Activated CD4-positive, alpha-beta T cell treated with anti-CD3 and anti-CD28 coated beads, Interleukin-2, amount 50 U/mL, for 4 hours (primary cell): ENCODE results near the gene KDM7A.
A peak's percentile ranks its signal among the peaks of the same experiment; 100 is the strongest.

Experiments
- DNase-seq, 2 experiments: peaks; one replicate each; pipeline ENCODE4 v3.0.0-alpha.2; 2020

Gene KDM7A

DNA sequence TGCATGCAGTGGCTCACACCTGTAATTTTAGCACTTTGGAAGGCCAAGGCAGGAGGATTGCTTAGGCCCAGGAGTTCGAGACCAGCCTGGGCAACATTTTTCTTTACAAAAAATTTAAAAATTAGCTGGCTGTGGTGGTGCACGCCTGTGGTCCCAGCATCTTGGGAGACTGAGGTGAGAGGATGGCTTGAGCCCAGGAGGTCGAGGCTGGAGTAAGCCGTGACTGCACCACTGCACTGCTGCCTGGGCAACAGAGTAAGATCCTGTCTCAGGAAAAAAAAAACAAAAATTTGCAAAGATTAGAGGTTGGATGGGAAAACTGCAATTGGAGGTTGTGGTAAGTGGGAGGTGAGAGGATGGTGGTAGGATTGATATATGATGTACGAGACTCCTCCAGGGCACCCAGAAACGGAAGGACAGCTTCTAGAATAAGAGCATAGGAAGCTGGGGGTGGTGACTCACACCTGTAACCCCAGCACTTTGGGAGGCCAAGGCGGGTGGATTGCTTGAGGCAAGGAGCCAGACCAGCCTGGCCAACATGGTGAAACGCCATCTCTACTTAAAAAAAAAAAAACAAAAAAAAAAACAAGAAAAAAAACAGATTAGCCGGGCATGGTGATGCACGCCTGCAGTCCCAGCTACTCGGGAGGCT lies 94.9 kb downstream of the KDM7A start:
- DNase-seq: no peak

DNA sequence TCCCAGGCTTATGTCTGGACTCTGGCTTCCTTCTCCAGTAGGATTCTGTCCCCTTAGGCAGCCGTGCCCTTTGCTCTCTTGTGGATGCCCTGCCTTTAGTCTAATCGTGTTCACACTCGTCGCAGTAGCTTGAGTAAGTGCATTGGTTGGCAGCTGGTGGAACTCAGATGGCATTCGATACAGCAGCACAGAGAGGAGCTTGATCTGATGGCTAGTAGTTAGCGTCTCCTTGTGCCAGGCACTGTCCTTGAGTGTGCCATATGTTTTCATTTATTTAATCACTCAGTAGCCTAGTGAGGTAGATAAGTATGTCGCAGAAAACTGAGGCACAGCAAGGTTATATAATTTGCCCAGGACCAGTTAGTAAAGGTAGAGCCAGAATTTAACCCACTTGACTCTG lies 95.9 kb downstream of the KDM7A start:
- DNase-seq: no peak

- no peak for DNase-seq
Observed at GRCh38 chr7:140079121-140079536, 97.7 kb downstream of the KDM7A start.

GRCh38 chr7:140078392-140078791 lies 98.4 kb downstream of the KDM7A start:
- no peak for DNase-seq

DNA sequence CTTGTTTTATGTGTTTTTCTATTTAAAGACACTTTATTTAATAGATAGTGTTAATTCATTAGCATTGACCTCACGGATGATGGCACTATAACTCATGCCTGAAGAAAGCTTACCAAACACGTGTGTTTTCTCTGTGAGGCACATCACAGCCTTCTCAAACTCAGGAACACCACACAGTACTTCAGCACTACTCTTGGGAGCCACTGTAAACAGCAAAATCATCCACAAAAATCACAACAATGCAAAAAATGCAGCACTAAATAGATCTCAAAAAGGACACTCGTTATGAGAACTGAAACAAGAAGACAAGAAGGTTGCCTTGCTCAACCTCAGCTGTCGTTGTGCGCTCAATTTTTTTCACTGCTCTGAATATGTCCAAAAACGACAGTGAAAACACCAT lies 102.0 kb downstream of the KDM7A start:
- no peak for DNase-seq

- DNase-seq: no peak
Observed at GRCh38 chr7:140070546-140070945, 106.2 kb downstream of the KDM7A start.

DNA sequence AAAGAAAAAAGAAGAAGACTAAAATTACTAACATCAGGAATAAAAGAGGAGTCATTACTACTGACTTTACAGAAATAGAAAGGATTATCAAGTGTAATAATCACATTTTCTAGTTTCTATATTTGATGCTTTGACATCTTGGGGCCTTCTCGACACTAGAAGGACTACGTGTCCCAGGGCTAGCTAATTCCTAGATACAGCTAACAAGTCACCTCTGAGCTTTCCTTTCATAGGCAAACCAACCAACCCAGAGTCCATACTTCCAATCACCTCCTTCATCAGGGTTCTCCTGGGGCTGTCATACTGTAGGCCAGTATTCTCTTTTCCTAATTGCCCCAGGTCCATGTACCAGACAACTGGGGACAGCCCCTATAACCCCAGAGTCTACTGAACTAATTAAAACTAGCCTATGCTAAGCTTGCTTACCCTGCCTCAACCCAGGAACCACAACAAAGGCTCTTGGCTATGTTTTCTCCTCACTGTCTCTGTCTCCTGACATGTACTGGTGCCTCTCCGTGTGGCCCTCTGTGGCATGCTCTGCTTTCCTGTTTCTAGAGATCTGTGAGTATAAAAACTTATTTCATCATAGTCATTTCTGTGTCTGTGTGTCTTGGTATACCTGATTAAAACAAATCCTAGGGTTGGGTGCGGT lies 107.4 kb downstream of the KDM7A start:
- no peak for DNase-seq

DNA sequence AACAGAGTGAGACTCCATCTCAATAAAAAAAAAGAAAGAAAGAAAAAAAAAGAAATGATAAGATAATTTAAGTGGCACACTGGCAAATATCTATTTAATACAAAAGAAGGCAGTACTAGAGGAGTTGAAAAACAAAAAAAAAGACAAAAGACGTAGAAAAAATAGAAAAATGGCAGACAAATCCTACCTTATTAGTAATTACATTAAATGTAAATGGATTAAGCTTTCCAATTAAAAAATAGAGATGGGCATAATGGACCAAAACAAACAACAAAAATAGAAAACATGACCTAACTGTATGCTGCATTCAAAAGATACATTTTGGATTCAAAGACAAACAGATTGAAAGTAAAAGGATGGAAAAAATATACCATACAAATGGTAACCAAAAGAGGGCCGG lies 108.8 kb downstream of the KDM7A start:
- no peak for DNase-seq

- DNase-seq: no peak
Observed at GRCh38 chr7:140067052-140067451, 109.7 kb downstream of the KDM7A start.

DNA sequence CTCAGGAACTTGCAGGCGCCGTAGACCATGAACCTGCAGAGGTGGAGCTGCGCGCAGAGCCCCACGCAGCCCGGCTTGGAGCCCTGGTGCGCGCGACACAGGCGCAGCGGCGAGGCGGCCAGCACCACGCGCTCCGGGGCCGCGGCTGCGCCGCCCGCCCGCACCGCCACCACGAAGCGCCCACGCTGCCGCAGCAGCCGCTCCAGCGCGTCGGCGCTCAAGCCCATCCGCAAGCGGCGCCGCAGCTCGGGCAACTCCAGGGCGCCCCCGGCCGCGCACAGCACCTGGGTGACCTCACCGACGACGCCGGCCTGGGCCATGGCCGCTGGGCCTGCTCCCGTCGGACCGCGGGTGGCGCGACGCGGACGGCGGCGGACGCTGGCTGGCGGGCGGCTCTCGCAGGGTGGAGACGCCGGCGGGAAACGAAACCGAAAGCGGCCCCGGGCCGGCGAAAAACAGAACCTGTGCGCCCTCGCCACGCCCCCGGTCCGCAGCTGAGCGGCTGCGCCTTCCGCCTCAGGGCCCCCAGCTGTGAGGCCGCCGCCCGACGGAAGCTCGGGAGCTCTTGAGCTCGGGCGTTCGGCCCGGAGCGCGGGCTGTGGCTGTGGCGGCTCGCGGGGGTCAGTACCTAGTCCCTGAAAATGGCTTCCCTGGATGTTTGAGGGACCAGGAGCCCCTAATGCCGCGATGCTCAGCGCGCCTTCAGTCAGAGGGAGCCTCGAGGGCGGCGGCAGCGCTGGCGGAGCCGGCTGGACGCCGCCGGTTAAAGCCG lies 114.1 kb downstream of the KDM7A start, which contains the start of gene PARP12:
TSS of gene PARP12 (minus strand) at position 424 of the 772 bp plus-strand sequence. CDS start at position 320, 104 bp downstream.
- peak; percentile 83 to 85 for DNase-seq

GRCh38 chr7:140062118-140062527 lies 114.7 kb downstream of the KDM7A start:
- DNase-seq: peak; percentile 58 to 62

DNA sequence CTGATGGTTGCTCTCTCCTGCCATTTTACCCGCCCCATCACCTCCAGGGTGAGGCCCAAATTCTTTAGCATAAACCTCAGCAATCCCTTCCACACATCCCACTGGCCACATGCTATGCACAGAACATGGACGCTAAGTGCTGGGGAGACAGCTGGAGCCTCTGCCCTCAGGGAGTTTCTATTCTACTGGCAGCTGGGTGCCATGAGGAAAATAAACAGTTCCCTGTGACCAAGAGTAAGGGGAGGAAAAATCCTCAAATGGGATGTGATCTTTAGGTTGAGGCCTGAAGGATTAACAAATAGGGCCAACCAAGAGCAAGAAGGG lies 115.2 kb downstream of the KDM7A start:
- no peak for DNase-seq

GRCh38 chr7:140060788-140061606 lies 115.8 kb downstream of the KDM7A start:
- DNase-seq: no peak

DNA sequence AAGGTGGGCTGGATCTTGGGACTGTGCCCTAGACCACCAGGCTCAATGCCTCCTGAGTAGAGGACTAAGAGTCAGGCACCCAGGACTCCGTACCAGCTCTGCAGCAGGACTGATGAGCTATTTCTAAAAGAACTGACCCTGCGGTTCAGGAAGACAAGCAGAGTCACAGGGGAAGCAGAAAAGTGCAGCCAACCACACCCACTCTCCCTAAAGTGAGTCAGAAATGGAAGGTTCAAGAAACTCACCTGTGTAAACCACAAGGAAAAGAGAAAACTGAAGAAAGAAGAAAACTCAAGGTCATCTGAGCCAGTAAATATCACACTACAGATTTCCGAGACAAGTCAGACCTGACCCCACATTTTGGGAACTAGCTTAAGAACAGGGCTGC lies 116.5 kb downstream of the KDM7A start:
- DNase-seq: no peak

GRCh38 chr7:140059273-140060242 lies 117.2 kb downstream of the KDM7A start:
- peak; percentile 65 to 70 for DNase-seq

GRCh38 chr7:140058517-140058916 lies 118.3 kb downstream of the KDM7A start:
- DNase-seq: no peak

DNA sequence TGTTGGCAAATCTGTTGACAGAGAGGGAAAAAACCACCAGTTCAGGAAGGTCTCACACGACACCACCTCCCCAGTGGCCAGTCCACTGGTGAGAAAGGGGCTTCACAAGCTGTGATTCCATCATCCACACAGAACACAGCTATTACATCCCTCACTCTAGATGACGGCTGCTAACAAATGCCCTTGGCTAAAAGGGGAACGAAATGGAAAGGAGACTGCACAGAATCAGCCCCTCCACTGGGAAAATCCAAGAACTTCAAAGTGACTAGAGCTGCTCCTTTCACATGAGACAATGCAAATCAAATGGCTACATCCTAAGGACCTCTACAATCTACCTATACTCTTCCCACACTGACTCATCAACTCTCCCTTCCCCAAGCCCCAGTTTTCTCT lies 119.6 kb downstream of the KDM7A start:
- no peak for DNase-seq

GRCh38 chr7:140056431-140057142 lies 120.2 kb downstream of the KDM7A start:
- DNase-seq: no peak

DNA sequence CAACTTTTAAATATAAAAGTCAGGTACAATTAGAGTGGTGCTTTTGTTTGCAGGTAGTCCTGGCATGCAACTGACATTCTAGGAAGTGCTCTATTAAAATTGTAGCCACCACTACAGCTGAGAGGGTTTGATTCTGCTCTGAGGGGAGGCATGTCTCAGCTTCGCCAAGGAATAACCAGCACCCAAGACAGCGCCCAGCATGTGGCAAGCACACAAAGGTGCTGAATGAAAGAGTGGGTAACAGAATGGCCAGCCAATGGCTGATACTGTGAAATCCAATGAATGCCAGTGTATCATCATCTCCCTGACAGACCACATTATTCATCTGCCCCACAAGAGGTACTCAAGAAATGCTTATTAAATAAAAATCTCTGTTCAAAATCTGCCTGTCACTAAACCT lies 121.0 kb downstream of the KDM7A start:
- DNase-seq: no peak

DNA sequence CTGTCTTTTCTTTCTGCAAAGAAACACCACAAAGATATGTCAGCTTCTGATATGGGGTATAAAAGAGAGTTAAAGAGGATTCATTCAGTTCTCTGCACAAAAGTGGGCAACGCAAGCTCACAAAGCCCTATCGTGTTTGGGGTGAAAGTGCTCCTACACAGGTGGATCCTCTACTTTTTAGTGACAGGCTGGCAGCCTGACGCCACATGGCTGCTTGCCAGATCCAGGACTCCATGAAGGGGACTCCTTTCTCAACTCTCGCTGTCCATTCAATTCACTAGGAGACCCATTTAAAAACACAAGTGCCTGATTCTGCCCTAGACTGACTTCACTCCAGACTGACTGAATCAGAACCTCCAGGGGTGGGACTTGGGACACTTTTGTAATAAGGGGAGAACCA lies 122.0 kb downstream of the KDM7A start:
- DNase-seq: no peak

- DNase-seq: no peak
Observed at GRCh38 chr7:140053812-140054539, 122.8 kb downstream of the KDM7A start.
